ENCODE measurements around the gene JARID2.

The JARID2 gene

GRCh38 chr6:15268137-15268908 is 22.5 kb downstream of the JARID2 start:
- TF ChIP-seq CTCF (IDR thresholded peaks at IDR 0.05): no peak
- no peak overlapping the region for H3K27ac ChIP-seq
- no peak overlapping the region for H2AFZ ChIP-seq
- H3K27me3 ChIP-seq (ENCODE audit: control insufficient read depth, insufficient read depth, low read length): no peaks in the 10 kb centered on the region
- peaks cover 35% of the 10 kb centered on the region for H3K4me1 ChIP-seq
- H3K4me3 ChIP-seq (ENCODE audit: low read depth, low read length): no peak overlapping the region
- H3K4me2 ChIP-seq (ENCODE audit: low read length): no peak overlapping the region
- H3K9ac ChIP-seq: no peak overlapping the region
- H3K36me3 ChIP-seq (ENCODE audit: control insufficient read depth, insufficient read depth, low read length): no peaks in the 10 kb centered on the region
- H3K9me3 ChIP-seq (ENCODE audit: control insufficient read depth, low read length): no peaks in the 10 kb centered on the region
- peaks cover 61% of the 10 kb centered on the region for H3K79me2 ChIP-seq

- Histone ChIP-seq H2AFZ (no peak overlapping the region), H3K27ac (no peak overlapping the region), H3K4me1 (peaks cover 35% of the 10 kb centered on the region), H3K4me2 (ENCODE audit: low read length) (no peak overlapping the region), H3K79me2 (peaks cover 63% of the 10 kb centered on the region), H3K9ac (no peak overlapping the region), H3K9me3 (ENCODE audit: control insufficient read depth, low read length) (no peaks in the 10 kb centered on the region), H3K36me3 (ENCODE audit: control insufficient read depth, insufficient read depth, low read length) (no peaks in the 10 kb centered on the region), H3K4me3 (ENCODE audit: low read depth, low read length) (no peak overlapping the region), H3K27me3 (ENCODE audit: control insufficient read depth, insufficient read depth, low read length) (no peaks in the 10 kb centered on the region)
- no peak for TF ChIP-seq CTCF (IDR thresholded peaks at IDR 0.05)
Measured at GRCh38 chr6:15269011-15269410, 23.1 kb downstream of the JARID2 start.

DNA sequence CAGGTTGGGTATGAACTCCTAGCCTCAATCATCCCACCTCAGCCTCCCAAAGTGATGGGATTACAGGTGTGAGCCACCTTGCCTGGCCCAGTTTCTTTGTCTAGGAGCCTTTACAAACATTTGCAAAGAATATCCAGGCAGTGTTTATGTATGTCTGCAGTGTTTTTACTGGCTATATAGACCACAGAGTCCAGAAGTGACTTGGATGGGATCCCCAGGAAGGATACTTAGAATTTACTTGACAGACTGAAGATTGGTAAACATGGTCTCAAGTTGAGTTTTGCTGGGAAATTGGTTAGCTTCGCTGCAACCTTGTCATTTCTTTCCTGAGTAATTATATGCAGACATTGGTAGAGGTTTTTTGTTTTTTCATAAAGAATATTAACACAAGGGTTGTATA is 23.8 kb downstream of the JARID2 start:
- Histone ChIP-seq H3K79me2 (peaks cover 64% of the 10 kb centered on the region), H3K27ac (no peak overlapping the region), H3K4me2 (ENCODE audit: low read length) (no peak overlapping the region), H3K9ac (no peak overlapping the region), H3K4me1 (peaks cover 32% of the 10 kb centered on the region), H3K9me3 (ENCODE audit: control insufficient read depth, low read length) (no peaks in the 10 kb centered on the region), H3K36me3 (ENCODE audit: control insufficient read depth, insufficient read depth, low read length) (no peaks in the 10 kb centered on the region), H2AFZ (no peak overlapping the region), H3K27me3 (ENCODE audit: control insufficient read depth, insufficient read depth, low read length) (no peaks in the 10 kb centered on the region), H3K4me3 (ENCODE audit: low read depth, low read length) (no peak overlapping the region)
- no peak for TF ChIP-seq CTCF (IDR thresholded peaks at IDR 0.05)

- peaks cover 24% of the 10 kb centered on the region for H3K4me1 ChIP-seq
- no peak for TF ChIP-seq CTCF (IDR thresholded peaks at IDR 0.05)
- H2AFZ ChIP-seq: no peak overlapping the region
Measured at GRCh38 chr6:15270402-15270801, 24.5 kb downstream of the JARID2 start.

GRCh38 chr6:15272562-15272961 is 26.7 kb downstream of the JARID2 start:
- Histone ChIP-seq H3K9me3 (ENCODE audit: control insufficient read depth, low read length) (no peaks in the 10 kb centered on the region), H3K4me2 (ENCODE audit: low read length) (no peak overlapping the region), H3K79me2 (peaks cover 85% of the 10 kb centered on the region), H3K4me1 (peaks cover 8% of the 10 kb centered on the region), H3K27me3 (ENCODE audit: control insufficient read depth, insufficient read depth, low read length) (no peaks in the 10 kb centered on the region), H3K4me3 (ENCODE audit: low read depth, low read length) (no peak overlapping the region), H3K9ac (no peak overlapping the region), H3K36me3 (ENCODE audit: control insufficient read depth, insufficient read depth, low read length) (no peaks in the 10 kb centered on the region), H3K27ac (no peak overlapping the region), H2AFZ (no peak overlapping the region)
- no peak for TF ChIP-seq CTCF (IDR thresholded peaks at IDR 0.05)

More at GRCh38 chr6:15270402-15270801, 24.5 kb downstream of the JARID2 start:
- Histone ChIP-seq H3K4me2 (ENCODE audit: low read length) (no peak overlapping the region), H3K27me3 (ENCODE audit: control insufficient read depth, insufficient read depth, low read length) (no peaks in the 10 kb centered on the region), H3K4me3 (ENCODE audit: low read depth, low read length) (no peak overlapping the region), H3K27ac (no peak overlapping the region), H3K36me3 (ENCODE audit: control insufficient read depth, insufficient read depth, low read length) (no peaks in the 10 kb centered on the region), H3K79me2 (peaks cover 69% of the 10 kb centered on the region), H3K9me3 (ENCODE audit: control insufficient read depth, low read length) (no peaks in the 10 kb centered on the region), H3K9ac (no peak overlapping the region)

Measured in parathyroid adenoma (tissue), 2 donors.